Colon (tissue), 2 donors: Measurements from ENCODE around the gene C2orf49.

Experiments
- FAIRE-seq: peaks from 2 replicates; lab custom pipeline; 2012; peaks lifted over from hg19 to GRCh38; lab: Jason Lieb, UNC
- donor health status: control.
- donor health status: control.

C2orf49 gene

DNA sequence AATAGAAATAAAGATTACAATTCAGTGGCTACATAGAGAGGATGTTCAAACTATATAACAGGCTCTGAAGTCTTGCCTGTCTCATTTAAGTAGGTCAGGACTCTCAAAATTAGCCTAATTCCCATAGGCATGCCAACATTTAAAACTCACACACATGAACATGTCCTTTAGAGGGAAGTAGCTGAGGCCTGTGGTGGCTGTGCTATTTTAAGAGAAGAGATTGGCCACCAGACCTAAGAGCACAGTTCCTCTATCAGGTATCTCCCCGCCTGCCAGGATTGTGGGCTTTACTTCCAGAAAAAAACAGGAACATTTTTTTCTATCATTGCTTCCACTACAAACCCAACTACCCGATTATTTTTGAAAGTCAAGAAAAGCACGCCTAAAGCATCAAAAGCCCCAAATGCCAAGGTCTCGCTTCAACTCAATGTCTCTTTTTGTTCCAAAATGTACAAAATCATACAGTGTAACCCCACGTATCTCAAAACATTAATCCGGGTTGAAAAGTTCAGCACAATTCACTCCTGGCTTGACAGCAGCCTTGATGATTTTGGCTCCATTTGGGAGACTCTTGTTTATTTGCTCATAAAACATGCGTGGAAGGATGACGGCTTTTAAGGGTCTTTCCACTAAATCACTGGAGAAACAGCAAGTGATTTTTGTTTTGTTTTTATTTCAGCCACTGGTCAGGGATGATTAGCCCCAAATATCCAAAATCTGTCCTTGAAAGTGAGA is 46.3 kb downstream of the C2orf49 start:
- FAIRE-seq, result no peak

DNA sequence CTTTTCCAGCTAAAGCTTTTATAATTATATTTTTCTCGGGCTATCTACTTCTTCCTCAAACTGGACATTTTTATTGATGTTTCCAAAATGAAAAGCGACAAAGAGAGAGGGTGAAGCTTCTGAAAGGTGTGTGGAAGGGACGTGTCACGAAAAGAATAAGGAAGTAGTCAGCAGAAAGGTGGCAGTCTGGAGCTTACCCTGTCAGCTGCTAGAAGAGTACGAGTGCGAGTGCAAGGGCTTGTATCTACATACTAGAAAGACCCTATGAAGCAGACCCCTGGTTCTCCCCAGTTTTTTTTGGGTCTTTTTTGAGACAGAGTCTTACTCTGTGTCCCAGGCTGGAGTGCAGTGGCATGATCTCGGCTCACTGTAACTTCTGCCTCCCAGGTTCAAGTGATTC is 46.9 kb downstream of the C2orf49 start:
- no peak for FAIRE-seq

- FAIRE-seq, result no peak
Measured at GRCh38 chr2:105384861-105385260, 47.5 kb downstream of the C2orf49 start.

GRCh38 chr2:105385731-105386540 is 48.6 kb downstream of the C2orf49 start:
- no peak for FAIRE-seq

DNA sequence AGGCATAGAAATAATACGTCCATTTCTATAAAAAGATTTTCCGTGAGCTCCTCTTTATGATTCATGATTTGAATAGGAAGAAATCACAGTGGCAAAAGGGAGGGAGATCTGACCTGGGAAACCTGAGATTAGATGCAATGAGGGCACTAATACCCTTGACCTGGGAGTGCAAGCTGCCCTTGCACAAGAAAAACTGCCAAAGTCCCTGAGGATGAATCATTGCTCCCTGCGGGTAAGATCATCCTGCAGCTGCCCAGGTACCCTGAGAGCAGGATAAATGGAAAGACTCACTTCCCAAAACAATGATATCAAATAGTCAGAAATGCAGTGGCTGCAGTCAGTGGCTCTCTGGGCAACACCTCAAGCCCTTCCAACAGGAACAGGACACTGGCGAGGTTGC is 49.9 kb downstream of the C2orf49 start:
- FAIRE-seq, result no peak

DNA sequence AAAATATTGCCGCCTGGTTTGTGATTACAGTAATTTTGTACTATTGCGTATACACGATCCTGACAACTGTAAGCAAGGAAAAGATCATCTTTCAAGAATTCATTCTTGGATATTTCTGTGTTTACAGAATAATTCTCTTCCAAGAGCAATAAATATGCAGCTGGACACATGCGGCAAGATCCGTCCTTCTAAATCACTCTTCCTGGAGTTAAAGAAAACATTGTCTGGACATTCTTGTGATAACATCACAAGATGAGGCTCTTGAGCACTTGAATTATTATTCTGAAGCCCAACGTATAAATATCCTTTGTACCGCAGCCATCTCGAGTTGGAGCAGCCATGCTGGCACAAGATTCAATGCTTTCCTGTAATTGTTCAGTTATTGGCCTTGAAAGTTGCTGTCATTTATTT is 51.6 kb downstream of the C2orf49 start:
- no peak for FAIRE-seq

DNA sequence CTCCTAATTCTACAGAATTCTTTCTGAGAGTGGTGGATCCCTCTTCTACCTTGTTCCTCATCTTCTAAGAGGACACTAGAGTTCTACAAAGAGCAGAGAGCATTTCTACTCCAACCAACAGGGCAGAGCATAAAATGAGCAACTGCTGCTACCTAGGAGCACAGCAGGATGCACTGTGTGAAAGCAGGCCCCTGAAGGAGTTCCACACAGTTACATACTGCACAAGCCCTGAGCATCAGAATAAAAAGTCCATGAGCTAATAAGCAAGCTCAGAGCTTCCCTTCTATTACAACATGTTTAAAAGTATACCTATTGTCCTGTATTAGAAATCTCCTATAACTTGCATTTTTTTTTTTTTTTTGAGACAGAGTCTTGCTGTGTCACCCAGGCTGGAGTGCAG is 53.1 kb downstream of the C2orf49 start:
- FAIRE-seq, result no peak

DNA sequence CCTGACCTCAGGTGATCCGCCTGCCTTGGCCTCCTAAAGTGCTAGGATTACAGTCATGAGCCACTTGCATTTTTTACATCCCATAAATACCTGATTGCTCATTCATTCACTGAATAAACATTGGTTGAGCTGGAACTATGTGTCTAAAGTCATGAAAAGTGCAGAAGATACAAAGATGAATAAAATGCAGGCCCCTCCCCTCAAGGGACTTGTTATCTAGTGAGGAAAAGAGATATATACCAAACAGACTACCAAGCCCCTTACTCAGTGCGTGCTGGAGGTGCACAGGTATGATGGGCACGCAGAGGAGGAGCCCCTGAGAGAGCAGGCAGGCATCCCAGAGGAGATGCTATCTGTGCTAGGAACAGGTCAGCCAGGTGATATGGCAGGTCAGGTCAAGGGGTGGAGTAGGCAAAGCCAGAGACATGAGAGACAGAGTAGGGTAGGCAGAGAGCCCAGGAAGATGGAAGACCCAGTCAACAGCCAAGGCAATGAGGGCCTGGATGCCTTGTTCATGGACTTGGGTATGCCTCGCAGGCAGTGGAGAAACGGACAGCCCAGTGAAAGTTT is 53.8 kb downstream of the C2orf49 start:
- no peak for FAIRE-seq

DNA sequence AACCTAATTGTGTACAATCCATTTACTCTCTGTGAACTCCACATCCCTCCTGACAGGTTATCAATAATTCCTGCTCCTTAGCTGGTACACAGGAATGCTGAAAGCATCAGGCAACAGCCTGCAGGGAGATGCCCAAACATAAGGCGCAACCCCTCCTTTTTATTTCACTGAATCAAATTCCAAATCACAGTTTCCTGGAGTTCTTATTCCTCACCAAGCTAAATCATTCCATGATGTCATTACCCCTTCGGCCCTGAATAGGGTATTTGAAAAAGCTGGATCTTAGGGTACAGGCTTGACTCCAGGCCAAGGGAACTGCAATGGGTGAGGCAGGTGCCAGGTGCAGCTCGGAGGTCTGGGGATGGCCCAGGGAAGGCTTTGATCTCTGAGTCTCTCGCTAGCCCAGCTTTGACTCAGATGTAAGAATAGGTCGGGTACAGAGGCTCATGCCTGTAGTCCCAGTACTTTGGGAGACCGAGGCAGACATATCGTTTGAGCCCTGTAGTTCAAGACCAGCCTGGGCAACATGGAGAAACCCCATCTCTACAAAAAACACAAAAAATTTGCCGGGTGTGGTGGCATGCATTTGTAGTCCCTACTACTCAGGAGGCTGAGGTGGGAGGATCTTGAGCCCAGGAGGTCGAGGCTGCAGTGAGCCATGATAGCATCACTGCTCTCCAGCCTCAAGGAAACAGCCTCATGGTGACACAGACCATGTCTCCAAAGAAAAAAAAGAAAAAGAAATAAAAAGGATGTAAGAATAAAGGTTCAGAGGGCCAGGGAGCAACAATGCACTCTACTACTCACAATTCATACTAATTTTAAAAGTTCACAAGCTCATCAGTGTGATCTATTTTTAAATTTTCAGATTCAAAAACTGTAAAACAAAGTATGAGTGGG is 54.7 kb downstream of the C2orf49 start:
- FAIRE-seq, result no peak

DNA sequence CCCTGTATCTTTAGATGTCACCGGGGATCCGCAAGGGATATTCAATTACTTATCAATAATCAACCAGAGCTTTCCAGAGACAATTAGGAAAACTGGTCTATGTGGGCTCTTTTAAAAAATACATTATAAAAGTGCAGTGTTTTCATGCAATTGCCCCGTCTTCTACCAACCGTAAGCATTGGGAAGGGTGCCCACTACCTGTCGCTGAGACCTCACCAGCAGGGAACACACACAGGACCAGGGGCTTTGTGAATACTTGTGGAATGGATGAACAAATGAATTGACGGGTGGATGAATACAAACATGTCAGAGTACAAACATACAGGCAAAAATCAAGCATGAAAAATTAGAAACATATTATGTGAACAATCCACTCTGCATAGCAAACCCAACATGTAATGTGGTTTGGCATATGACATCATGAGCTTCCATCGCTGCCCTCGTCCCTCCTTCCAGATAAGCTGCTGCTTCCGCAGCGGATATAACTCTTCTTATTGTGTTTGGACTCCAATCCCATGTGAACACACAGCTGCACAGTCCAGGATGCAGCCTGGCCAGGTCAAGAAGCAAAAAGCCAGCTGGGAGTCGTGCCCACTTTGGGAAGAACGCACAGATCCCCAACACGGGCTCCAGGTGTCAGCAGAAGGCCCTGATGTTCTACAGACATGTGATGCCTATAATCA is 56.2 kb downstream of the C2orf49 start:
- FAIRE-seq, result no peak

- FAIRE-seq, result no peak
Measured at GRCh38 chr2:105394951-105395611, 57.7 kb downstream of the C2orf49 start.

GRCh38 chr2:105395691-105396090 is 58.4 kb downstream of the C2orf49 start:
- FAIRE-seq, result no peak

- no peak for FAIRE-seq
Measured at GRCh38 chr2:105396254-105397024, 59.1 kb downstream of the C2orf49 start.

GRCh38 chr2:105397025-105397722 is 59.8 kb downstream of the C2orf49 start:
- FAIRE-seq, result no peak

GRCh38 chr2:105397953-105398335 is 60.6 kb downstream of the C2orf49 start:
- FAIRE-seq, result no peak

DNA sequence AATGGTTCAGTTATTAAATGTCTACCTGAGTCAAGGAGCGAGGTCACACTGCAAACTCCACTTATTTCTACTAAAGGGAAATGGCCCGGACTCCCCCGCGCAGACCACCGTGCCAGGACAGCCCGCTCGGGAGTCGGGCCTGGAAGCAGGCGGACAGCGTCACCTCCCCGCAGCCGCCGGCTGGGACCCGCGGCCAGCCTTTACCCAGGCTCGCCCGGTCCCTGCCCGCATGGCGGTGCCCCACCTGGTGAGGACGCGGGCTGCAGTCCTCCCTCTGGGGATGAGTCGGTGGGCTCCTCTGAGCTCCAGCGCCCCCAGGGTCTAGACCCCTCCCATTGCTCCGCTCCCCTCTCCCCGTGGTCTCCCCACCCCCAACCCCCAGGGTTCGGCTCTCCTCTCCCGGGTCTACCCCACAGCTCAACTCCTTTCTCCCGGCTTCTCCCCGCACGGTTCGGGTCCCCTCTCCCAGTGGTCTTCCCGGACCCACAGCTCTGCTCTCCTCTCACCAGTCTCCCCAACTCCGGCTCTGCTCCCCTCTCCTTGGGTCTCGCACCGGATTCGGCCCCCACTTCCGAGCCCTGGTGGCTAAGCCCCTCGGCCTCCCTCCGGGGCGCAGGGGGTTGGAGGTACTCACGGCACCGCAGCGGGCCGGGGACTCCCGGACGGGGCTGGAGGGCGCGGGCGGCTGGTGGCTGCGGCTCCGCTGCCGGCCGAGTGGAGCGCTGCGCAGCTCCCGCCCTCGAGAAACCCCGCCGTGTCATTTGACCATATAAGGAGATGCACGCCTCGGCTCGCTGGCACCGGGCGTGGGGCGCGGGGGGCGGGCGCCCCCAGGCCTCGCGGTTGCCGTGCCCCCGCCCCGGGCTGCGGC is 61.2 kb downstream of the C2orf49 start, which contains the start of gene FHL2:
FHL2 (minus strand) TSS at position 716 of the 871 bp plus-strand sequence. CDS start 12,535 bp downstream, outside the sequence.
- FAIRE-seq, result no peak
